ENCODE results near the gene MACO1.
"Not testable (repeated sequence)": the region's sequence is repeated elsewhere in the genome, so short reads cannot be mapped to it uniquely, and the experiment has no call there.

MACO1 gene

DNA sequence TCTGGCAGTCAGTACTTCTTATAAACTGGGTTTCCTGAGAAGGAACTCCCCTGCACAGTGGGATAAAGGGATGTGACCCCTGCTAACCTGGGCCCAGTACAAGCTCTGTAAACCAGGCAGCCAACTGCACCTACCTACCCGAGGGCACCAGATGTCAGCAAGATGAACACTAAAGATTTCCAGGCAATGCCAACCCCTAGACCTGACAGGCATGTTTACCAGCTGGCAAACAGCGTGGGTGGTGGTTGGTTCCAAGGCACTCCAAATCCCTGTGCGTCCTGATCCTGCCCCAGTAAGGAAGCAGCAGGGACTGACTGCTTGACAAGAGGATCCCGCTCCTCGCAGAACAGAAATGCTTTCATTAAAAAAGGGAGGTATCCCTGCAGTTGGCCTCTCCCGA, 7.5 kb upstream of the MACO1 start:
- DNase-seq (ENCODE audit: low read depth in 1 of 2, low spot score in 1 of 2) = not testable (repeated sequence)

DNA sequence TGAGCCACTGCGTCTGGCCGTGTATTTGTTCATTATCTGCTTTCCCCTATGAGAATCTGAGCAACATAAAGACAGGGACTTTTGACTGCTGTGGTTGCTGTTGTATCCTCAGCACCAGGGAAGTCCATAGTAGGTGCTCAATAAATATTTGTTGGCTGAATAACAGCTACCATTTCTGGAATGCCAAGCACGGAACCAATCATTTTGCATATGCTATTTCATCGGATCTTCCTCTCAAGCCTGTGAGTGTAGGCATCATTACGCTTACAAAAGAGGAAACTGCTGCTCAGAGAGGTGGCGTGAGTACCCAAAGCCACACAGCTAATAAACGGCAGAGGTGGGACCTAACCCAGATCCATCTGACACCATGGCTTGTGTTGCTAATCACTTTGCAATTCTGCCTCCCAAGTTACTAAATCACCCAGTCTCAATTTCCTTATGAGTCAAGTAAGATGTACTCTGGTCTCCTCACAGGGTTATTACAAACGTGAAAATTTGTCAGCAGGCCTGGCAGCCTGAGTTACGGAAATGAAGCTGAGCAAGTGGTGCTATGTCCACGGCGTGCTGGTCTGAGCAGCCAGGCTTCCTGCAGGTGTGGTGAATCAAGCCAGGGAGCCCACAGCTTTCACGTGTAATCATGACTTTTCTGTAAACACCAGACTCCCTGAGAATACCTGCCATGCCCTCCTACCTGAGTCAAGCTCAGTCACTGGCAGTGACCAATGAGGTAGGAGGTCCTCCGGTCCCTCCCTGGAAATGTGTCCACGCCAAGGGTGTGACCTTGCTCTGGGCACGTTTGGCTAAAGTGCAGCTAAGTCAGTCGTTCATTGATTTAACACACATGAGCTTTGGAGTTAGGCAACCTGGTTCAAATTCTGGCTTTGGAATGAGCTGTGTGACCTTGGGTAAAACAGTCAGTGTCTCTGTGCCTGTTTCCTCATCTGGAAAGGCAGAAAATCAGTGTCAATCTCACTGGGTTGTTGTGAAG, 5.3 kb upstream of the MACO1 start:
- no peak for DNase-seq (ENCODE audit: low read depth in 1 of 2, low spot score in 1 of 2)

DNA sequence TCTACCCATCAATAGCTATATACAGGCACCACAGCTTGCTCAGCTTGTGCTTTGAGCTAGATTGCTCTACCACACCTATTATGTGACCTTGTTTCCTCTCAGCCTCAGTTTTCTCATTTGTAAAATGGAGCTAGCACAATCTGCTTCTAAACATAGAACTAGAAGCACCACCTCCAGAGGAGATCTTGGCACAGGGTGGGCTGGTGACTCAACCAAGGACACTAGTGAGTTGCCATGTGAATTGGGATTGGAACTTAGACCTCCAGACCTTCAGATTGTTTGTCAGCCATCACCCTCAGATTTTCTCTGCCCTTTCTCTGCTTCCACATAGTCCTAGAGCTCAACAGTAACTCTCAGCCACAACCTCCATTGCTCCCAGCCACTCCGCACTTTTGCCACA, 3.0 kb upstream of the MACO1 start:
- no peak for DNase-seq (ENCODE audit: low read depth in 1 of 2, low spot score in 1 of 2)

DNA sequence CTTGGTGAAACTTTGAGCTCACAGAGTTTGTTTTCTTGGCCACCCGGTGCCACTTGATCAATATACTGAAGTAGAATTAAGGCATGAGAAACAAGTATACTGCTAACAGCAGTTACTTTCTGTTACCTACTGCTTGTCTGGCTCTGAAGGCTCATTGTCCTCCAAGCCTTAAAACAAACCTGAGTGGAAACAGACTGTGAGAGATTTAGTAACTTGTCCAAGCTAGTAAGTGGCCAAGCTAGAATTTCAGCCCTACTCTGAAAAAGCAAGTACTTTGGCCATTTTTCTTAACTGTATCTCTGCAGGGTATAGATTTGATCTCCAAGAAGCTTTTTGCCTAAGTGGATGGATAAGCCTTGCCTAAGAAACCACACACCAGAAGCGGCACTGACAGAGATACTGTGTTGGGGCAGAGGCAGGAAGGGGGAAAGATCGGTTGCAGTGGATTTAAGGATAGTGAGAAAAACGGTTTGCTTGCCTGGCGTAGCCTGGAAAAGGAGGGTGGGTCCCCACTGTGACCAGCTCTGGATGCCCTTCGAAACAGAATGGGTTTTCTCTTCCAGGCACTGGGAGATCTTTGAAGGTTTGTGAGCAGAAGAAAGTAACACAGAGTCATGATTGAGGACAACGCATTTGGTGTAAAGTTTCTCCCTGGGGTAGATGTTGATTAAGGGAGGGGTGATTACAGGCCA, 2.1 kb upstream of the MACO1 start:
- no peak for DNase-seq (ENCODE audit: low read depth in 1 of 2, low spot score in 1 of 2)

DNA sequence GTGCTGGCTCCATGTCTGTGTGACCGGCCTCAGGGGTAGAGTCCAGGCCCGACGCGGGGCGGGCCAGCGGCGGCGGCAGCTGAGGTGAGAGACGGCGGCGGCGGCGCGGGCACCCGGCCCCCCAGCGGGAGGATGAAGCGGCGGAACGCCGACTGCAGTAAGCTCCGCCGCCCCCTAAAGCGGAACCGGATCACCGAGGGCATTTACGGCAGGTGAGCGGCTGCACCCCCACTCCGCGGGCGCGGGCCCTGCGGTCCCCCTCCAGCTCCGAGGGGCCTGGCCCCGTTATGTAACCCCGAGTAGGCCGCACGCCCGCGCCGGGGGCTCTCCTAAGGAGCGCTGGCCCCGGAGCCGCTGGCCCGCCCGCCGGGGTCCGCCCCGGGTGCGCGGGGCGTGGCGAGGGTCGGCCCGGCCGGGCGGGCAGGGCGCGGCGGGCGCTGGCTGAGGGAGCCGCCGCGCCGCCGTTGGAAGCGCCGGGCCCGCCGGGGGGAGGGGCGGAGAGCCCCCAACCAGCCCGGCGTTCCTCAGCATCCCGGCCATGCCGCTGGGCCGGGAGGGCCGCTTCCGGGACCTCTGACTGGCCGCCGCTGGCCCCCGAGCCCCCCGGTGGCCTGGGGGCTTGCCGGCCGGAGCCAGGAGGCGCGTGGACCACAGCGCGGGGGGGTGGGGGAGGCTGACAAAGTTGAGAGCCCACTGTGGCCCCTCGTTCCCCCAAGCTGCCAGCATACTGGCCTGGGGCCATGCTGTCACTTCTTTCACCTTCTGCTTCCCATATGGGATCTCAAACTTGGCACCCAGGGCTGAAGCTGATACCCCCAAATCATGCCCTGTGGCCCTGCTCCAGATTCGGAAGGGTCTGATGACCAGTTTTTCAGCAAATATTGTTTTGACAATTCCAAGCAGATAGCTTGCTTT, 527 bp downstream of the MACO1 start:
- peak in 1 of 2 donors; percentile 1 for DNase-seq (ENCODE audit: low read depth in 1 of 2, low spot score in 1 of 2)

DNA sequence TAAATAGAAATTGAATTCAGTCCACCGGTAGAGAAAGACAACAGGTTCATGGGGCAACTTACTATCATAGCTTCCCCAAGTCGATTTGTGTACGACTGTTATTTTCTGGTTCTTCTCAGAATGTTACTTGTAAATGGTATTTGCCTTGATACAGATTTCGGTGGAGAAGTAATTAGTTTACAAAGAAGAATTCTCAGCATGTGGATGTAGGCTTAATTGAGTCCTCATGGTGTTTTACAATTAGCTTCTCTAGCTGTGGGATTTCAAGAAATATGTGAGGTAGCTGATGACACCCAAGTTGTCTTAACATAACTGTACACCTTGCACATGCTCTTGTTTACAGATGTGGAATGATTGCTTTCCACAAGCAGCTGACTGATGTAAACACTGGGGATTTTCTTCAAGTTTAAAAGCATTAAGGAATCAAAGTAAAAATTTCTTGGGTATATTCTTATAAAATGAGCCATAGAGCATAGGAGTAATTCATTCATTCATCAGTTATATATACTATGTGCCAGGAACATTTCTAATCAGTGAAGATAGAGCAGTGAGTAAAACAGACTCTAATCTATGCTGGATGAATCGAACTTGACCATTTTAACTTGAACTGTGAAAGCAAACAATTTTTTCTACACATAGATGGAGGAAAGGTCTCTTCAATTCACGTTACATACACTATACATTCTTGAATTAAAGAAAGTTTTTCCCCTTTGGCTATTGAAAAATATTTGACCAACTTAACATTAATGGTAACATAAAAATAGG, 1.4 kb downstream of the MACO1 start:
- no peak for DNase-seq (ENCODE audit: low read depth in 1 of 2, low spot score in 1 of 2)

DNA sequence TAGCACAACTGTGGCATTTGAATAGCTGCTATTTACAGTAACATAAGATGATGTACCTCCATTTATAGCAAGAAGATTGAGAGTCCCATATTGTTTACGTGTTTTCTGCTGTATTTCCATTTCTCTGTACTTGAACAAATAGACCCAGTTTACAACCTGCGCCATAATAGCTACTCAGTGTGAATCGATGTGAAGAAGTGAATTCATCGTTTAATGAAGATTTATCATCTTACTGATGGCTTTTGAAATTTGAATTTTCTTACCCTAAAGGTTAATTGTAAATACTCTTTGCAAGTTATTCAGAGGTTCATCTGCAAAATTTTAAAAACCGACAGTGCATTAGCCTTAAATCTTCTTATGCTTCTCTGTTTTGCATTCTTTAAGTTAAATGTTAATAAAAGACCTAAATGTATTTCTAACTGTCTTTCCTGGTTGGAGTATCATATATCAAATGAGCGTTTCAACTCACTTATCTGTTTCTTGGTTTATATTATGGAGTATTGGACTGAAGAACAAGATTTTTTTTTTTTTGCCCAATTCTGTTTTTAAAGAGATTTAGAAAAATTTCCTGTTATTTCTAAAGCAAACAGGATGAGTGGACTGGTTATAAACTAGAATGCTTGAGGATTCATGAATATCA, 2.2 kb downstream of the MACO1 start:
- DNase-seq (ENCODE audit: low read depth in 1 of 2, low spot score in 1 of 2) = no peak

DNA sequence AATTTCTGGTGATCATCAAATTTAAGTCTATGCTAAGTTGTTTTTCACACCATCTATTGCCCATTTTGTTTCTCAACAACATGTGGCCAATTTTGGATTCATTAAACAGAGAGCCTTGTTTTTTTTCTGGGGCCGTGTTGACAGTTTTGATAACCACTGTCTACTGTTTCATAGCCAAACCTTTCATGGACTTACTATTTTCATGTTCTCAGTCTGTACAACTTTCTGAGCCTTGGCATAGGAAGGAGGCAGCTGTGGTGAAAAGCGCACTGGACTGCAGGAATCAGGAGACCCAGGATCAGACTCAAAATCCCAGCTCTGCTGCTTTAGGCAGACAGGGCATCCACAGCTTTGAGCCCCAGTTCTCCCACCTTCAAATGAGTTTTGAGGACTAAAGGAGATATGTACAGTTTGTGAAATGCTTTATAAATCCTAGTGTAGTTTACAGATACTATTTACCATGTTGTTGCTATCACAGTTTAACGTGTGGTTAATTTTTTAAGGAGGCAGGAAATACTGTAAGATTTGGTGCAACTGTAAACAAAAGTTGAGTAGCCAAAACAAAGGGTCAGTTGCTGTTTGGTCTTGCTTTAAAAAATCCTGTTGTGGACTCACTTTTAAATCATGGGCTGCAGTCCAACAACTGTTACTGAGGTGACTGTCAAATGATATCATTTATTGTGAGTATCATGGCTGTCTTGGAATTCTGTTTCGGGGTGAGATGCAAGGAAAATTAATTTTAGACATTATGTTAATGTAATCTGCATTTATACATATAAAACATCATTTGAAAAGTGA, 2.9 kb downstream of the MACO1 start:
- no peak for DNase-seq (ENCODE audit: low read depth in 1 of 2, low spot score in 1 of 2)

DNA sequence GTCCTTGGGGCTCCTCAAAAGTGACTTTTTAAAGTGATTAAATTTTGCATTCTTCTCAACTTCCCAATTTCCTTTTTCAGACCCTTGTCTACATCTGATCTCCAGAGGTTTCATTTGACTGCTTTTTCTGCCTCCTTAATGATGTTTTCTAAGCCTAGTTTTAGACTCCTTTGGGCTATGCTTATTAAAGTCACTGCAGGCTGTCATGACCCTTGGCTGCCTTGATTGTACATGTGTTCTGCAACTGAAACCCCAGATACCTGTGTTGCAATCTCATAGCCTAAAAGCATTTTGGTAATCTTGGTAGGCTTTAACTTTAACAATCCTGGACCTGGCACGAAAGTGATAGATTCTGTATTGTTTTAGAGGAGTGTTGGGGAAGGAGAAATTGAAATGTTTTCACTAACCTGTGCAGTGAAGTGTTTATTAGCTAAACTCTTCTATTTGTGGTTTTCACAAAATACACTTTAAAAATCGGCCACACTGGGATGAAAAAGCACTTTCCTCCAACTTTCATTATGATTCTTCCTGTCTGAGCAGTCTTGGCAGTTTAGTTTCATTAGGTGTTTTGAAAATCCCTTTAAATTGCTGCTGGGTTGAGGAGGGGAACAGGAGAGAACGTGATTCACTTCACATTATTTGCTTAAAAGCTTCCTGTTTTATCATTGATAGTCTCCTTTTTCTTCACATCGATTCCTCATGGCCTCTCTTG, 4.9 kb downstream of the MACO1 start:
- no peak for DNase-seq (ENCODE audit: low read depth in 1 of 2, low spot score in 1 of 2)

DNA sequence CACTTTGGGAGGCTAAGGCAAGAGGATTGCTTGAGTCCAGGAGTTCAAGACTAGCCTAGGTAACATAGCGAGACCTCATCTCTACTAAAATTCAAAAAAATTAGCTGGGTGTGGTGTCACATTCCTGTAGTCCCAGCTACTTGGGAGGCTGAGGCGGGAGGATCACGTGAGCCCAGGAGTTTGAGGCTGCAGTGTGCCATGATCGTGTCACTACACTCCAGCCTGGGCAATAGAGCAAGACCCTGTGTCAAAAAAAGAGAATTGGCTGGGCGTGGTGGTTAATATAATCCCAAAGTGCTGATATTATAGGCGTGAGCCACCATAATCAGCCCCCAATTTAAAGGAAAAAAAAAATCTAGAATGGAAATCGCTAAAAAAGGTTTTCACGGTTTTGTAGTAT, 7.0 kb downstream of the MACO1 start:
- DNase-seq (ENCODE audit: low read depth in 1 of 2, low spot score in 1 of 2) = no peak

DNA sequence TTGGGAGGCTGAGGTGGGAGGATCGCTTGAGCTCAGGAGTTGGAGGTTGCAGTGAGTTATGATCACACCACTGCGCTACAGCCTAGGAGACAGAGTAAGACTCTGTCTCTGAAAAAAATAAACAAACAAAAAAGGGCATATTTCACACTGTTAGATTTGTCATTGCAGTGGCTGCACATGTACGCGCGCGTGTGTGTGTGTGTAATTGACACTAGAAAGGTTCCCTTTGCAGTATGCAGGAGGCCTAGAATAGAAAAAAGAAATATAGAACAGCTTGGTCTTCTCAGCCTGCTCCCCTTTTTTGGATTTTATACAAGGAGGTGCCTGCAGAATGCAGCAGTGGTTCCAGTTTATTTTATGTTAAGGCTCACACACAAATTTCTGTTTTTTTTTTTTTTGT, 8.6 kb downstream of the MACO1 start:
- DNase-seq (ENCODE audit: low read depth in 1 of 2, low spot score in 1 of 2) = no peak

DNA sequence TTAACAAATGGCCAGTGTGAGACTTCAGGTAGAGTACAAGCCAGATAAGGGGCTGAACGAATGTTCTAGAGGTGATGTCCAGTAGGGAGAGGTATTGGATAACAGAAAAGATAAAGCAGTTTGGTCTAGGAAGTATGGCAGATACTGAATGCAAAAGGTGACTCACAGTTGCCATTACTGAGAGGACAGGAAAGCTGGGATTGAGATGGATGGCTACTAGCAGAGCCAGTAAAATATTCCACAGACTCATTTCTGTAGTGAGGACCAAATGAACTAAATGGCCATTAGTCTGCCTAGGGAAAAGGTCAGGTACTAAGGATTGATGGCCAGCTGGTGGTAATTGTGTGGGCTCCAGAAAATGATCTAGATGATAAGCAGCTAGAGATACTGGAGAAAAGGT, 11.5 kb downstream of the MACO1 start:
- no peak for DNase-seq (ENCODE audit: low read depth in 1 of 2, low spot score in 1 of 2)

DNA sequence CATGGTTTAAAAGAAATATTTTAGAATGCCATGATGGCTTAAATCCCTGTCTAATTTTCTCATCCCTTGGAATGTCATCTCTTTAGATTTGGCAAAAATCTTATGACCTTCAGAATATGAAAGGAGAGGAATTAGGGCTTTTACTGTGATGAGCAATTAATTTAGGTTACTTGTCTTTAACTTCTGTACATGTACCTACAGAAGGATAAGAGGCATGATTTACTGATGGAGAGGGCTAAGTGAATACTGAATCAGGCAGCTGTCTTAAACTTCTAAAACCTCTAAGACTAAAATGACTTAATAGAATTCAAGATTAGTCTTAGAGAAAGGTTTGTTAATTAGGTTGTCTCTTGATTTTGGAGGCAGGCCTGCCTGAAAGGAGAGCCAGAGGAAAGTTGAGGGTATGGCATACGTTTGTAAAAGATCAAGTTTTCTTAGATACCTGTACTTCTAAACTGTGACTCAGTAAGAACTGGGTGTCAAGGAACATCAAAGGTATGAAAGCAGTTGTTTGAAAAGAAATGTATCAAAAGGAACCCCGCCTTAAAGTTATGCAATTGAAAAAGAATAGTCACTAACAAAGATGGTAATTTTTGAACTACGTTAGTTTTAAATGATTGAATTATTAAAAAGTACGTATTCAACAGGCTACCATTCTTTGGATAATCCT, 12.5 kb downstream of the MACO1 start:
- DNase-seq (ENCODE audit: low read depth in 1 of 2, low spot score in 1 of 2) = no peak

DNA sequence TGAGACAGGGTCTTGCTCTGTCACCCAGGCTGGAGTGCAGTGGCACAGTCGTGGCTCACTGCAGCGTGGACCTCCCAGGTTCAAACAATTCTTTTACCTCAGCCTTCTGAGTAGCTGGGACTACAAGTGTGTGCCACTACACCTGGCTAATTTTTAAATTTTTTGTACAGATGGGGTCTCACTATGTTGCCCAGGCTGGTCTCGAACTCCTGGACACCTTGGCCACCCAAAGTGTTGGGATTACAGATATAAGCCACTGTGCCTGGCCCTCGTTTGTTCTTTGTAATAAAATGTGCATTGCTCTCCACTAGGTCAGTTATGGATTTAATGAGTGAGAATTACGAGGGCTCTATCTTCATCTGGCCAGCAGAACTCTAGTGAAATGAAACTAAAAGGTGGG, 13.9 kb downstream of the MACO1 start:
- DNase-seq (ENCODE audit: low read depth in 1 of 2, low spot score in 1 of 2) = not testable (repeated sequence)

DNA sequence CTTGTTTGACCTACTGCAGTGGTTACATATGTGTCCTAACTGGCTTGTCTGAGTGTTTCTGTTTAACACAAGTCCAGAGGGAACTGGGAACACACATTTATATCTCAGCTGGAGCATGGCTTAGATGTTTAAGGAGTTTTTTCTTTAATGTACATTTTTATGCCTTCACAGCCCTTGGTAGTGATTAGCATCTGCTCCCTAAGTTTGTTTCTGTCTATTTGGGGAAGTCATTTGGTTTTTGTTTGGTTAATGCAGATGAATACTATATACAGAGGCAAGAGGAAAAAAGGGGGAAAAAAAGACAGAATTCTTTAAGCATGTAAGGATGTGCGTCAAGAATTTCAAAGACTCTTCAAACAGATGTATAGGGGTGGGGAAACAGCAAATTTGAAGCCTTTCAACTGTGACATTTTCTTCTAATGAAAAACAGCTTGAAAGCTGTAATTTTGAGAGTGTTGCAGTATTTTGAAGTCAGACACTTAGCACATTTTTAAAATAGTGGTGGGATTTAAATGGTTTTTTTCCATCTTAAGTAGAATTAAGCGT, 15.4 kb downstream of the MACO1 start:
- DNase-seq (ENCODE audit: low read depth in 1 of 2, low spot score in 1 of 2) = no peak

DNA sequence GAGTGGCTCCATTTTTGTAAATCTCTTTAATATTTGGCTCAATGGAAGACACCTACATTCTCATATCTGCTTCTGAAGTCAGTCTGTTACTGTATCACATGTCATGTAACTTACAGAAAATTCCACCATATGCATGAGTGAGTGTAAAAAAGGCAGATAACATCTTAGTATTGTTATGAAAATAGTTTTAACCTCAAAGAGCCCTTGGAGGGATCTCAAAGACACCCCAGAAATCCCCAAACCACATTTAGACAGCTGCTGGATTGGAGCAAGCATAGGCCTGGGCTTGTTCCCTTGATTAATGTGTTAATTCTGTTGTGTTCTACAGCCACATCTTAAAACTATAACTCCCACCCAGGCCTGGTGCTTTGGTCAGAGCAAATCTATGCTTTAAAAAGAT, 16.9 kb downstream of the MACO1 start:
- no peak for DNase-seq (ENCODE audit: low read depth in 1 of 2, low spot score in 1 of 2)

DNA sequence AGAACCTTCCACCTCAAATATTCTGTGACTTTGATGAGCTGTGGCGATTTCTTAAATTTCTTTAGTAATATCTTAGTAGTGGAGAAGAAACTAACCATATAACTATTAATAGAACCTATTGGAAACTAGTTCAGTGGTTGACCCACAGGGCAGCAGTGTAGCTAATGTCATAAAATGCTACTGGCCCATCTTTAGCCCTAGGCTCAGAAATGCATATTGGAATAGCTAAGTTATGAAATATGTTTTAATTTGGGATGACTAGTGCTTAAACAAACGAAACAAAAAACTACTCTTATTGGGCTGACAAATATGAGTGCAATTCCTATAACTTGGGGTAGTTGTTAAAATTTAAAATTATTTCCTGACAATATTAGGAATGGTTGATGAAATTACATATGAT, 20.2 kb downstream of the MACO1 start:
- no peak for DNase-seq (ENCODE audit: low read depth in 1 of 2, low spot score in 1 of 2)

DNA sequence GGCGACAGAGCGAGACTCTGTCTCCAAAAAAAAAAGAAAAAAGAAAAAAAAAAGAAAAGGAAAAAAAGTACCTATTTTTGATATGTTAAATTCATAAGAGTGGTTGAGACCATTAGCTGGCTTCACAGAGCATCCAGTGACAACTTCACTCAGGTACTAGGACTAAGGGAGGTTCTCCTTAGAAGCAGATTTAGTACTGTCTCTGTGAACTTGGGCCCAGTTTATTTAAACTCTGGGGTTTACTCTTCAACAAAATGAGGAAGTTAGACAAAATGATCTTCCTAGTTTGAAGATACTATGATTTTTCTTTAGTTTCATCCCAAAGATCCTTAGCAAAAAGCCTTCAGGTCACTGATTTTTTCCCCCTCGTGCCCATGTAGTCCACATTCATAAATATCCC, 21.2 kb downstream of the MACO1 start:
- no peak for DNase-seq (ENCODE audit: low read depth in 1 of 2, low spot score in 1 of 2)
